Keratinocyte (primary cell): ENCODE data around the gene L1CAM. TPM values are rescaled to one million over a fixed set of nuclear protein-coding genes. Genes with fewer than 3 reads are reported as not detected.

Experiments used
- DNase-seq: peaks from one replicate; pipeline ENCODE4 v3.0.0-alpha.2; 2011; ENCODE audit warnings: low read depth, missing footprints, low spot score
- FAIRE-seq: peaks from 2 replicates; lab custom pipeline; 2011; peaks lifted over from hg19 to GRCh38; lab: Jason Lieb, UNC
- H2AFZ ChIP-seq: 2 replicates; pipeline ENCODE4 v1.6.0; 2012; ENCODE audit warnings: low read length, control low read depth, inconsistent platforms; ENCODE audit not compliant: control insufficient read depth
- H3K27ac ChIP-seq: 2 replicates; pipeline ENCODE4 v1.5.1; 2011; ENCODE audit warnings: low read length; ENCODE audit not compliant: control insufficient read depth, insufficient read depth
- H3K27me3 ChIP-seq: 3 replicates; pipeline ENCODE4 v1.6.0; 2011; ENCODE audit warnings: low read length; ENCODE audit not compliant: control insufficient read depth, insufficient read depth; ENCODE audit errors: extremely low read depth
- H3K36me3 ChIP-seq, 2 experiments: 2 replicates in 1 of 2; 3 replicates in 1 of 2; pipeline ENCODE4 v1.5.1; 2011; ENCODE audit warnings: low read length in 2 of 2, mild to moderate bottlenecking in 1 of 2; ENCODE audit not compliant: control insufficient read depth in 2 of 2, insufficient read depth in 2 of 2; ENCODE audit errors: extremely low read depth in 1 of 2
- H3K4me1 ChIP-seq: 3 replicates; pipeline ENCODE4 v1.5.1; 2011; ENCODE audit warnings: low read length; ENCODE audit not compliant: control insufficient read depth, insufficient read depth; ENCODE audit errors: extremely low read depth
- H3K4me2 ChIP-seq: 3 replicates; pipeline ENCODE4 v1.6.0; 2011; ENCODE audit warnings: low read depth, low read length; ENCODE audit not compliant: control insufficient read depth, insufficient read depth; ENCODE audit errors: extremely low read depth
- H3K4me3 ChIP-seq, 3 experiments: fragments of 200-600 bp in 1 of 3; sonication (generic) in 1 of 3; 2 replicates in 2 of 3; 3 replicates in 1 of 3; pipeline ENCODE4 v1.5.1; 2011 to 2016; ENCODE audit warnings: low read length in 3 of 3, mild to moderate bottlenecking in 3 of 3, control low read depth in 2 of 3, inconsistent platforms in 1 of 3, low read depth in 1 of 3, mixed read lengths in 1 of 3, mixed run types in 1 of 3, moderate library complexity in 1 of 3; ENCODE audit not compliant: control insufficient read depth in 2 of 3, insufficient read depth in 2 of 3; ENCODE audit errors: extremely low read depth in 1 of 3
- H3K79me2 ChIP-seq: 2 replicates; pipeline ENCODE4 v1.6.0; 2012; ENCODE audit warnings: low read length; ENCODE audit not compliant: control insufficient read depth, insufficient read depth
- H3K9ac ChIP-seq: 3 replicates; pipeline ENCODE4 v1.6.0; 2011; ENCODE audit warnings: low read length; ENCODE audit not compliant: control insufficient read depth, insufficient read depth; ENCODE audit errors: extremely low read depth
- H3K9me1 ChIP-seq: 3 replicates; pipeline ENCODE4 v1.6.0; 2011; ENCODE audit warnings: low read length; ENCODE audit not compliant: control insufficient read depth, insufficient read depth; ENCODE audit errors: extremely low read depth
- H3K9me3 ChIP-seq: 2 replicates; pipeline ENCODE4 v1.5.1; 2012; ENCODE audit warnings: low read depth, low read length; ENCODE audit not compliant: control insufficient read depth
- H4K20me1 ChIP-seq: 3 replicates; pipeline ENCODE4 v1.6.0; 2011; ENCODE audit warnings: low read length; ENCODE audit not compliant: control insufficient read depth, insufficient read depth; ENCODE audit errors: extremely low read depth
- CTCF ChIP-seq, 3 experiments: IDR thresholded peaks in 1 of 3; conservative IDR thresholded peaks in 1 of 3; optimal IDR thresholded peaks in 1 of 3; 2 replicates in 2 of 3; 3 replicates in 1 of 3; pipeline versions ENCODE3 to v1.5.1; 2011; ENCODE audit warnings: low read length in 3 of 3, mild to moderate bottlenecking in 3 of 3, moderate library complexity in 2 of 3, control low read depth in 1 of 3, inconsistent platforms in 1 of 3; ENCODE audit not compliant: insufficient read depth in 2 of 3; ENCODE audit errors: extremely low read depth in 1 of 3
- EZH2 ChIP-seq: IDR thresholded peaks from one replicate; pipeline ENCODE4 v1.6.1; 2012; ENCODE audit warnings: inconsistent platforms, mild to moderate bottlenecking, low read length, moderate library complexity
- dilution Hi-C: fragments of 300-500 bp; cut with MboI; formaldehyde crosslinking; loops from one replicate; pipeline ENCODE4 v1.7.0; 2020; ENCODE audit warnings: low sequenced_read_pairs; ENCODE audit not compliant: extremely low pct_ligation_motif_present
- polyA plus RNA-seq, 5 experiments: library from polyadenylated mRNA; depleted of rRNA in 3 of 5; stranded (reverse) in 3 of 5; stranded (forward) in 1 of 5; unstranded in 1 of 5; fragments of >200 nt; gene quantifications; 1 replicate in 1 of 5; 2 replicates in 3 of 5; 3 replicates in 1 of 5; pipeline versions ENCODE4 v1.2.1 to v1.2.3, GENCODE V29; 2011 to 2012; ENCODE audit warnings: missing spikeins in 2 of 5, low read depth in 1 of 5, low replicate concordance in 1 of 5

The L1CAM gene
- polyA plus RNA-seq, 1 donor (not counting 4 experiments of a cell fraction or from before 2014, with no cell fraction given), result 18.2 TPM

- H3K9me3 ChIP-seq, result no peaks in the 10 kb centered on the region
Observed at GRCh38 chrX:153870791-153871360, 15.1 kb downstream of the L1CAM start.

GRCh38 chrX:153870288-153870690 is 15.7 kb downstream of the L1CAM start:
- Histone ChIP-seq H3K4me3 (no peak overlapping the region), H3K36me3 (peaks cover 0 to 9% of the 10 kb centered on the region in 2 experiments), H4K20me1 (no peaks in the 10 kb centered on the region), H3K27me3 (no peaks in the 10 kb centered on the region), H2AFZ (no peak overlapping the region), H3K9me3 (no peaks in the 10 kb centered on the region), H3K79me2 (no peaks in the 10 kb centered on the region), H3K9ac (no peak overlapping the region), H3K9me1 (no peaks in the 10 kb centered on the region), H3K27ac (no peak overlapping the region), H3K4me2 (no peak overlapping the region), H3K4me1 (no peaks in the 10 kb centered on the region)
- dilution Hi-C loops, result no loop called here
- TF ChIP-seq EZH2 (no peak), CTCF (optimal IDR thresholded peaks at IDR 0.05 in 1 of 3, IDR thresholded peaks at IDR 0.05 in 1 of 3, conservative IDR thresholded peaks at IDR 0.05 in 1 of 3; ENCODE audit: extremely low read depth in 1 of 3, insufficient read depth in 2 of 3, low read length in 3 of 3) (no peak)
- FAIRE-seq (no peak), DNase-seq (no peak)

More at GRCh38 chrX:153870791-153871360, 15.1 kb downstream of the L1CAM start:
- Histone ChIP-seq H2AFZ (no peak overlapping the region), H3K9me1 (no peaks in the 10 kb centered on the region), H3K4me1 (no peaks in the 10 kb centered on the region), H4K20me1 (no peaks in the 10 kb centered on the region), H3K4me2 (no peak overlapping the region), H3K36me3 (peaks cover 0 to 9% of the 10 kb centered on the region in 2 experiments), H3K27me3 (no peaks in the 10 kb centered on the region), H3K79me2 (no peaks in the 10 kb centered on the region), H3K27ac (no peak overlapping the region), H3K4me3 (no peak overlapping the region), H3K9ac (no peak overlapping the region)
- TF ChIP-seq CTCF (optimal IDR thresholded peaks at IDR 0.05 in 1 of 3, IDR thresholded peaks at IDR 0.05 in 1 of 3, conservative IDR thresholded peaks at IDR 0.05 in 1 of 3; ENCODE audit: extremely low read depth in 1 of 3, insufficient read depth in 2 of 3, low read length in 3 of 3), result no peak
- TF ChIP-seq EZH2, result no peak
- FAIRE-seq, result no peak
- DNase-seq, result no peak
- dilution Hi-C loops, result no loop called here
